Mucosa of descending colon (tissue), 3 donors: ENCODE measurements around the gene GFER. TPM values are rescaled to one million over a fixed set of nuclear protein-coding genes. Genes with fewer than 3 reads are reported as not detected.
A peak's percentile ranks its signal among the peaks of the same experiment; 100 is the strongest.

ENCODE experiments used
- ATAC-seq: fragments of 200-7000 bp; cut with Tn5 transposase; one replicate; pipeline ENCODE4 v1.9.1; 2020; ENCODE audit warnings: mild to moderate bottlenecking, moderate library complexity
- DNase-seq, 3 donors: peaks; one replicate each; pipeline ENCODE4 v3.0.0-alpha.2; 2020
- H3K36me3 ChIP-seq: fragments of 200-600 bp; one replicate; pipeline ENCODE4 v1.8.0; 2021; ENCODE audit warnings: low read depth, mild to moderate bottlenecking
- H3K4me1 ChIP-seq: fragments of 200-600 bp; one replicate; pipeline ENCODE4 v1.8.0; 2021; ENCODE audit warnings: low read depth, mild to moderate bottlenecking
- H3K4me3 ChIP-seq: fragments of 200-600 bp; one replicate; pipeline ENCODE4 v1.8.0; 2021; ENCODE audit warnings: mild to moderate bottlenecking
- H3K9me3 ChIP-seq: fragments of 200-600 bp; one replicate; pipeline ENCODE4 v1.8.0; 2021; ENCODE audit warnings: mild to moderate bottlenecking
- CTCF ChIP-seq: fragments of 200-600 bp; IDR thresholded peaks from one replicate; pipeline ENCODE4 v1.8.0; 2022; ENCODE audit warnings: antibody characterized with exemption, mild to moderate bottlenecking
- intact Hi-C, 2 donors: fragments of 100-400 bp; cut with DNase I in 1 of 2; cut with micrococcal nuclease in 1 of 2; formaldehyde crosslinking; loops; one replicate each; pipeline versions ENCODE4 v1.11.0 to v1.11.1; 2022; cut with DNase I, micrococcal nuclease
- total RNA-seq, 3 donors: library from RNA; stranded (reverse); fragmentation: NEBNext Ultra II Directional in 2 of 3; extraction: Animal tissue kit (Norgen Biotek cat#: 25700) in 2 of 3; gene quantifications; one replicate each; pipeline versions ENCODE4 v1.2.1 to v1.2.4, GENCODE V29; 2021 to 2023
- donor health status: DM: no; HTN: no; CAD: no; lungs with moderate emphysema.
- donor health status: DM: no; HTN: no; CAD: no.
- donor health status: DM: no; HTN: yes; CAD: no.

GFER gene
- total RNA-seq, 3 donors from 2014 or later, result 42.1 to 75.5 (median 68.8) TPM

- intact Hi-C loops, result no loop called here
- H3K4me1 ChIP-seq, result peaks cover 16% of the 10 kb centered on the region
- H3K36me3 ChIP-seq, result no peaks in the 10 kb centered on the region
- DNase-seq, result peak in 2 of 3 donors; percentile 51 to 66
- H3K9me3 ChIP-seq, result no peaks in the 10 kb centered on the region
- peak overlapping the region; percentile 73 for H3K4me3 ChIP-seq
- TF ChIP-seq CTCF, result no peak
- peak; percentile 43 for ATAC-seq
Observed at GRCh38 chr16:1972490-1972877, 11.5 kb upstream of the GFER start.

- H3K36me3 ChIP-seq, result no peaks in the 10 kb centered on the region
- no peak overlapping the region for H3K4me3 ChIP-seq
- H3K4me1 ChIP-seq, result peaks cover 16% of the 10 kb centered on the region
- no peak for TF ChIP-seq CTCF
- DNase-seq (peak in 2 of 3 donors; percentile 31 to 48), ATAC-seq (no peak)
- intact Hi-C loops, result no loop called here
- no peaks in the 10 kb centered on the region for H3K9me3 ChIP-seq
Observed at GRCh38 chr16:1973461-1974156, 10.4 kb upstream of the GFER start.

- Histone ChIP-seq H3K9me3 (no peaks in the 10 kb centered on the region), H3K4me1 (peaks cover 20% of the 10 kb centered on the region), H3K4me3 (no peak overlapping the region), H3K36me3 (no peaks in the 10 kb centered on the region)
- no peak for TF ChIP-seq CTCF
- DNase-seq (peak in 2 of 3 donors; percentile 36 to 56), ATAC-seq (no peak)
- intact Hi-C loops, result no loop called here
Observed at GRCh38 chr16:1974157-1975070, 9.6 kb upstream of the GFER start.

GRCh38 chr16:1975432-1976215 lies 8.4 kb upstream of the GFER start:
- no peaks in the 10 kb centered on the region for H3K9me3 ChIP-seq
- H3K36me3 ChIP-seq, result no peaks in the 10 kb centered on the region
- DNase-seq (peak in 2 of 3 donors; percentile 29 to 50), ATAC-seq (no peak)
- no peak for TF ChIP-seq CTCF
- intact Hi-C loops, result no loop called here
- H3K4me3 ChIP-seq, result no peak overlapping the region
- H3K4me1 ChIP-seq, result peaks cover 27% of the 10 kb centered on the region

GRCh38 chr16:1976216-1976520 lies 7.8 kb upstream of the GFER start:
- Histone ChIP-seq H3K4me1 (peaks cover 26% of the 10 kb centered on the region), H3K4me3 (no peak overlapping the region), H3K36me3 (no peaks in the 10 kb centered on the region), H3K9me3 (no peaks in the 10 kb centered on the region)
- no peak for TF ChIP-seq CTCF
- peak in 1 of 3 donors; percentile 24 for DNase-seq
- intact Hi-C loops, result no loop called here
- ATAC-seq, result no peak
